ENCODE measurements around the gene TMEM184C.
A peak's percentile ranks its signal among the peaks of the same experiment; 100 is the strongest.

Gene TMEM184C

GRCh38 chr4:147658501-147658900 lies 41.3 kb downstream of the TMEM184C start:
- DNase-seq (ENCODE audit: low spot score) = no peak

DNA sequence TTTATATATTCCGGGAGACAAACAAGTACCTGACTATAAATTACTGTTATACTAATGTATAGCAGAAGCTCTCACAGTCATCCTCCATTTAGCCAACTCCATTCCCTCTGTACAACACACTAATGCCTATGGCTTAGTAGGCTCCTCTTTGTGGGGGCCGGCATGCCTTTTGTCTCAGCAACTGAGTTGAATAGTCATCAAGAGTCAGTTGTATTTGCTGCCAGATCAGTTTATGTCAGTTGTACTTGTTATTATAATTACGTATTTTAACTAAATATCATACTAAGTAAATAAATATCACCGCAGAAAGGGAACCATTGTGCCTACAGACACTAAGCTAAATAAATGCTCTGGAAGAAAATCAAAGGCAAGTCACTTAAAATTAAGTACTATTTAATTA lies 56.9 kb downstream of the TMEM184C start:
- no peak for DNase-seq (ENCODE audit: low spot score)

GRCh38 chr4:147674496-147674895 lies 57.3 kb downstream of the TMEM184C start:
- DNase-seq (ENCODE audit: low spot score) = no peak

DNA sequence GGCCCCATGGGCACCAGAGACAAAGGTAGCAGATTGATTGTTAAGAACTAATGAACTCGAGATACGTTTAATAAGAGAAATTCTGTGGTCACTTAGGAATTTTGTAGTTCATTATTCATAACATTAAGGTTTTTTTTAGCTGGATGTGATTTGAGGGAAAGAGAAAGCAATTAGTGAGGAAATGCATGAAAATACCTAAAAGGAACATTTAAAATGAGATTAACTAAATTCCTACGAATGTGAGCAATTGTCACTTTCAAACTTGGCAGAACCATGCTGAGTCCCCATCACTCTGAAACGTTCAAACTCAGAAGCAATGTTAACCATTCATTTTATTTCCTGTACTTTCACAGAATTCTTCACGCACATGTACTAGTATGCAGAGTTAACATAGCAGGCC lies 60.9 kb downstream of the TMEM184C start:
- no peak for DNase-seq (ENCODE audit: low spot score)

DNA sequence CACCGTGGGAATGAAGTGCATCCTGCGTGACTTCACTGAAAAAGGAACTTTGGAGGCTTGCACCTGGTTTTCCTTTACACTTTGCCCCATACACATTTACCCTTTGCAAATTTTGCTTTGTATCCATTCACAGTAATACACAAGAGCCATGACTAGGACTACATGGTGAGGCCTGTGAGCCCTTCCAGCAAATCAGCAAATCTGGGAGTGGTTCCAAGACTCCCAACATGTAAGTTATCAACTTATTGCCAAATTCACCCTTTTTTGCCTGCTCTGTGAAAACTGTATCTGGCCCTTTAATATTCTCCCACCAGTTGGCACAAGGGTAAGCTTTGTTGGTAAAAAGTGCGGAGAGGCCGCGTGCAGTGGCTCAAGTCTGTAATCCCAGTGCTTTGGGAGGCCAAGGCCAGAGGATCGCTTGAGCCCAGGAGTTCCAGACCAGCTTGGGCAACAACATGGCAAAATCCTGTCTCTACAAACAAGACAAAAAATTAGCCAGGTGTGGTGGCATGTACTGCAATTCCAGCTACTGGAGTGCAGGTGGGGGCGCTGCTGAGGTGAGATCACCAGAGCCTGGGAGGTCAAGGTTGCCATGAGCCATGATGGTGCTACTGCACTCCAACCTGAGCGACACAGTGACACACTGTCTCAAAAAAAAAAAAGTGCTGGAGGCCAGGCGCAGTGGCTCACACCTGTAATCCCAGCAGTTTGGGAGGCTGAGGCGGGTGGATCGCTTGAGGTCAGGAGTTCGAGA lies 61.8 kb downstream of the TMEM184C start:
- DNase-seq (ENCODE audit: low spot score) = no peak

GRCh38 chr4:147682755-147683154 lies 65.6 kb downstream of the TMEM184C start:
- DNase-seq (ENCODE audit: low spot score) = no peak

DNA sequence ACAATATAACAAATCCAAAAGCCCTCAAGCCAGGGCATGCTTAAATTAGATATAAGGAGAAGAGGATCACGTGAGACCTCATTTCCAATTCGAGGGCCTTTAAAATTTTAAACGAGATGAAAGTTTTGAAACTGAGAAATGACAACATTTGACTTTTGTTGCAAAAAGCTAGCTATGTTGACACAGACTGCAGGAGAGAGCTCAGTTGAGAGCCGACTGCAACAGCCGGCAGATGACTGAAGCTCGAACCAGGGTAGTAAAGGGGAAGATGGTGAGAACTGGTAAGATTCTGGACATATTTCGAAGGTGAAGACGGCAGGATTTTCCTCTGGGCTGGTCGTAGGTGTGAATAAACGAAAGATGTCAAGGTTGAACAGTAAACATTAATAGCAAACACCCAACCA lies 66.0 kb downstream of the TMEM184C start:
- peak; percentile 60 for DNase-seq (ENCODE audit: low spot score)

GRCh38 chr4:147683717-147684700 lies 66.8 kb downstream of the TMEM184C start, which contains the start of gene PRMT9:
TSS of gene PRMT9 (minus strand) at chr4:147684163. CDS start at chr4:147683987, 176 bp downstream.
- DNase-seq (ENCODE audit: low spot score) = peak; percentile 93

DNA sequence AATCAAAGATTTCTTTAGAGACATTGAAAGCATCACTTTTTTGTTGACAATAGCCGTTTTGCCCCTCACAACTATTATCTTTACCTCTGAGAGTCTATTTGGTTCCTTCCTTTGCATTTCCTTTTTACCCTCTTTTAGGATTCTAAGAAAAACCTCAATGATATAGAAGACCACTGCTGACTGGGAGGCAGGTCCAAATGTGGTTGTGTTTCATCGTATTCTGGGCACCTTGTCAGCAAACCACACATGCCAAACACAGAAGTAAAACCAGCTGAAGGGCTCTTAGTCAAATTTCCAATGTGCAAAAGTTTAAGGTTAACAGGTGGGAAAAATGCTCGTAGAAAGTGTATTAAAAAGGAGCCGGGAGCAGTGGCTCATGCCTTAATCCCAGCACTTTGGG lies 71.9 kb downstream of the TMEM184C start:
- no peak for DNase-seq (ENCODE audit: low spot score)

GRCh38 chr4:147691820-147692219 lies 74.6 kb downstream of the TMEM184C start:
- no peak for DNase-seq (ENCODE audit: low spot score)

DNA sequence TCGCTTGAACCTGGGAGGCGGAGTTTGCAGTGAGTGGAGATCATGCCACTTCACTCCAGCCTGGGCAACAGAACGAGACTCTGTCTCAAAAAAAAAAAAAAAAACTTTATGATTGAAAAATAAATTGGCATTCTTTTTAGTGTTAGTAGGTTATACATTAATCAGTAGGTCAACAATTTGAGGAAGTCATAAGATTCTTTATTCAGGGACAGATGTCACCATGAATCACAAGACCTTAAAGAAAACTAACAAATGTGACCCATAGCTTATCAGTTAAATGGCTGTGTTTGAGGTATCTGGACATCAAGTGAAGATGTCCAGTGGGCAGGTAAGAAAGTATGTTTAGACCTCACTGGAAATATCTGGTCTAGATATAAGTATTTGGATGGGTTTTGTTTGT lies 76.0 kb downstream of the TMEM184C start:
- DNase-seq (ENCODE audit: low spot score) = no peak

DNA sequence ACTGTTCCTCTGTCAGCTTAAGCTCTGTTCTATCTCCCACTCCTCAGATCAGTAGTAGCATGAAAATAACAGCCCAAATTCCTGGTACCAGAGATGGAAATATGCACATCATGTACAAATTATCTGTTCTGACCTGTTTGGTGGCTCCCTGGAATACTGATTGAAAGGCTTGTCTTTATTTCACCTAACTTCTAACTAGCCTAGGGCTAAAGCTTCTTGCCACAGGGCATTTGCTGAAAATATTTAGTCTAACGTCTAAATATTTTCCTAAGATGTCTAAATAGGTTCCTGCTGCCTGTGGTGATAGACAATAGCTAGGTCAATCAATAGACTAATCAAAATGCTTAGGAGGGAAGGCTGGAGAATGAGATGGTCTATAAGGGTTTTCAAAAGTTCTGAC lies 79.7 kb downstream of the TMEM184C start:
- DNase-seq (ENCODE audit: low spot score) = no peak

GRCh38 chr4:147704846-147705245 lies 87.6 kb downstream of the TMEM184C start:
- no peak for DNase-seq (ENCODE audit: low spot score)

DNA sequence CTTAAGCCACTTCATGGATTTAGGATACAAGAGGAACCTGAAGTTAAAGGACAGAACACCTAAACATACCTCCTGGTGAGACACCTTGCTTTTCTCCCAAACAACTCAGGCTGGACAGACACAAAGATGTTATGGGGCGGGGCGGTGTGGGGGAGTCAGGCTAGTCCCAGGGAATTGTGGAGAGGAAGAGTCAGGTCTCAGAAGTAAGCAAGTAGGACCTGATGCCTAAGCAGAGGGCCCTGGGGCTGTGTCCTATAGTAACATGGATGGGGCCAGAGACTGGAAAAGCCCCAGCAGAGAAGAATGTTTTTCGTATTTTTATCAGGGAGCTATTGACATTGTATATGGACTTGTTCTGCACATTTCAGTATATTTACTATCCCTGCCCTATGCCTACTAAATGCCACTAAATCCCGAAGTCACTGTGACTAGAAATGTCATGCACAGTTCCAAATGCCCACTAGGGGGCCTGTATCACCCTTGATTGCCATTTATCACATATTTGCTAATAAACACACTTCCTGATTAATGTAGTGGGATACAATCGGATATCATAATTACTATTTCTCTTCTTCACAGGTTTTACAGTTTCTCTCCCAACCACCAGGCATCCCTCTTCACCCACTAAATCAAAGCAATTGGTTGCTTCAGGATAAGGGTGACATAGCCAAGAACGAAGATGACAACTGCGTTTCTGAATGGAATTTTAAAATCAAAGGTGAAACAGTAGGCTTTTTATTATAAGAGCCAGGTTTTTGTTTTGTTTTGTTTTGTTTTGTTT lies 90.9 kb downstream of the TMEM184C start:
- DNase-seq (ENCODE audit: low spot score) = no peak

DNA sequence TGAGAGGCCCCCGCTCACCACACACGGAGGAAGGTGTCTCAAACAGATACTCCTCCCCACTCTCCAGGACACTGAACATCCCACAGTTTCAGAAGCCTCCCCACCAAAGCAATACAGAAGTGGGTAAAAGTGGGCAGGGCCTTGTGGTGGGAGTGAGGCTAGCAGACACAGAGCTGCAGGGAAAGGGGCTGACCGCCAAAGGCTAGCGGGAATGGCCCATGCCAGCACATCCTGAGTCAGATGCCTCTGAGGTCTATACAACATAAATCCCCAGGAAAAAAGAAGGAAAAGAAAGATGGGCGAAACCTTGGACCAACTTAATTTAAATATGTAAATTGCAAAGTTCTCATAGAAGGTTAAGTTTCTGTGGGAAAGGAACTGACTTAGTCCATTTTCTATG lies 92.8 kb downstream of the TMEM184C start:
- no peak for DNase-seq (ENCODE audit: low spot score)

GRCh38 chr4:147714575-147715401 lies 97.6 kb downstream of the TMEM184C start:
- peak; percentile 54 for DNase-seq (ENCODE audit: low spot score)

DNA sequence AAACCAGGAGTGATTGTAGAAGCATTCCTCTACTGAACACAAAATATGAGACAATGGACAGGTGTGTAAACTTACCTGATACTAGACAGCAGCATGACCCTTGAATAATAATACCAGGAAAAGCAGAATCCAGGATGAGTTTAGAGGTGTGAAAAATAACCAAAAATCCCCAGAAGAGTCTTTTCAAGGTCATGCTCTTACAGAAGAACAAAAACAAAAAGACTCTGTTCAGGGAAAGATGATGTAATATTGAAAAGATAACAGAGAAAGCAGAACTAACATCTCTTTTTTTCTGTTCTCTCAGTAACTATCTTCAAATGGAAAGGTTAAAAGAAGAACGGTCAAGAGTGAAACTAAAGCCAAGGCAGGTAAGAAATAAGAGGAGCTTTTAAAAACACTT lies 100.7 kb downstream of the TMEM184C start:
- no peak for DNase-seq (ENCODE audit: low spot score)
